T-helper 1 cell (primary cell): ENCODE results near the gene DAND5.

ENCODE experiments used
- DNase-seq, 5 donors: peaks; one replicate each; pipeline ENCODE4 v3.0.0-alpha.2; 2012 to 2020

Gene DAND5

DNA sequence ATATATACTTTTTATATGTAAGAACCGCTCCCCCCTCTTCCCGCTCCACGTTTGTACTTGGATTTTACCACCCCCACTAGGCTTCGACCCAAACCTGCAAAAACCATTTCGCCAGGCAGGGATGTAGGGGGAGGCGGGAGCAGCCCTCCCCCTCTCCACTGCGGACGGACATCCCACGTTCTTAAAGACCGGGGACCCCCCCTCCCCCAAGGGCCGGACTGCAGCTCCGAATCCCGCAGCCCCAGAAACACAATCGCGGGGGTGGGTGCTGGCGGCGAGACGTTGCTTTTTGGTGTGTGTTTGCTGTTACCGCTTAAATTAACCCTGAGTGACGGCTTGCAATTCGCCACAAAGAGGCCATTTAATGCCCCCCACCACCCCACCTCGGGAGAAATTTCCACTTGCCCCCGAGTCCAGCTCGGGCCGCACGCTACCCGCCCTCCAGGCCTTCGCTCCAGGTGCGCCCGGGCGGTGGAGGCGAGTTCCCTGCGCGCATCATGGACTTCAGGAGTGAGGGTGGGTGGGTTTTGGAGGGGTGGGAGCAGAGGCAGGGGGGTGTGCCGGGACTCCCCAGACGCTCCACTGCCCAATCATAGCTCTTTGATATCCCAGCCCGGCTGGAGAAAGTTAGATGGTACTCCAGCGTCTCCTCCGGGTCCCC, 41.7 kb downstream of the DAND5 start:
- DNase-seq = no peak

- DNase-seq = no peak
Observed at GRCh38 chr19:13011653-13012389, 42.4 kb downstream of the DAND5 start.

- DNase-seq = no peak
Observed at GRCh38 chr19:13012390-13012689, 43.0 kb downstream of the DAND5 start.

- peak in 1 of 5 donors; percentile 32 for DNase-seq
Observed at GRCh38 chr19:13012690-13013608, 43.6 kb downstream of the DAND5 start.

GRCh38 chr19:13013649-13014048, 44.3 kb downstream of the DAND5 start:
- no peak for DNase-seq

GRCh38 chr19:13014101-13014920, 44.9 kb downstream of the DAND5 start:
- no peak for DNase-seq

DNA sequence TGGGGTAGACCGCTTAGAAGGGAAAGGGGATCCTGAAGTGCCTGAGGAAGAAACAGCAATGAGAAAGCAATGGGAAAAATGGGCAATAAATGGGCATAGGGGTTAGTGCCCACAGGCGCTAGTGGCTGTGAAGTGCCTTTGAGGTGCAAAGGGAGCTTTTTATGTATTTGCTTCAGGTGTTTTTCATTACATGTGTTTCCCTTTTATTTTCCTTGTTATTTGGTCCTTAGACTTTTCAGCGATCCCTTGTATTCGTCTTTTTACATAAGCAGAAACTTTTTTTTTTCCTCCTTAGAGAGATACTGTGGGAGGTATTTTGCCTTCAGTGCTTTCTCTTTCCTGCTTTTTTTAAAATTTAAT, 45.5 kb downstream of the DAND5 start:
- no peak for DNase-seq

DNA sequence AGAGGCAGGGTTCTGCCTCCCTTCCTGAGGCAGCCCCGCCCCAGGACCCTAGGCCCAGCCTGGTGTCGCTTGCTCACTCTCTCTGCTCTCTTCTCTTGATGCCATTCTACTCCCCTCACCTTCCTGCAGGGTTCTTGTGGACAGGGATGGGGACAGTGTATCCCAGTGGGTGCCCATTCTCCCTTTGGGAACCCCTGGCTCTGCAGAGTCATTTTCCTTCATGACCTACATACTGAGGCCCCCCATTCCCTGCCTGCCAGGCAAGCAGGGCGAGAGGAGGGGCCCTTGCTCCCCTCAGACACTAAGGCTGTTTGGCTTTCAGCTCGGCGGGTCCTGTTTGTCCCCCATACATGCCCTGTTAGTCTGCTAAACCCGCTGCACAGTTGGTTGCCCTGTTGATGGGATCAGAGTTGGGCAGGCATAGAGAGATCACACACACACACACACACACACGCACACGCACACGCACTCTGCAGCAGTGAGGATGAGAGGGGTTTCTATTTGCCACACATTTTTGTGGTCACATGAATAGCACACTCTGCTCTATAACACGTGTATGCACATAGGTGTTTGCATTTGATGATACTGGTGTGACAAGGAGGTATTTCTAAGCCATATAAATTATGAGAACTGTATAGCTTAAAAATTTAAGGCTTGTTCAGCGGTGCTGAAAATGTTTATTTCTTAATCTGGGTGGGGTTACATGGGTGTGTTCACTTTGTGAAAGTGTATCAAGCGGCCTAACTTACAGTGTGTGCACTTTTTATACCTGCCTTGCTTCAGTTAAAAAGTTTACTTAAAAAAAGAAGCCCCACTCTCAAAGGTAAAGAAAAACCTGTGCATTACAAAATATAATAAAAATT, 46.2 kb downstream of the DAND5 start:
- DNase-seq = no peak

DNA sequence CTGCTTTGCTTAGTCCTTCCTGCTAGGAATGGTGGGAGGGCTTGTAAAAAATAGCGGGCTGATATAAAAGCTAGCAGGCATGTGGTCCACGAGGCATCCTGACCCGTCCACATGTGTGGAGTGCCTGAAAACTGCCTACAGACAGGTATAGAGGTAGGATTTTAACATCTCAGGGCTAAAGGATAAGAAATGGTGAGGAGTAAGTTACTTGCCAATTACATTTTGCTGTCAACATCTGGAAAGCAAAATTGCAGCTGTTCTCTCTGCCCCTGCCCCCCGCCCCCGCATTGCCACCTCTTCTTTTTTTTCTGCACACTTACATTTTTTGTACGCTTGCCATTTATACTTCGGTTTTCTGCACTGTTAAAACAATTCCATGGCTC, 46.9 kb downstream of the DAND5 start:
- DNase-seq = no peak

DNA sequence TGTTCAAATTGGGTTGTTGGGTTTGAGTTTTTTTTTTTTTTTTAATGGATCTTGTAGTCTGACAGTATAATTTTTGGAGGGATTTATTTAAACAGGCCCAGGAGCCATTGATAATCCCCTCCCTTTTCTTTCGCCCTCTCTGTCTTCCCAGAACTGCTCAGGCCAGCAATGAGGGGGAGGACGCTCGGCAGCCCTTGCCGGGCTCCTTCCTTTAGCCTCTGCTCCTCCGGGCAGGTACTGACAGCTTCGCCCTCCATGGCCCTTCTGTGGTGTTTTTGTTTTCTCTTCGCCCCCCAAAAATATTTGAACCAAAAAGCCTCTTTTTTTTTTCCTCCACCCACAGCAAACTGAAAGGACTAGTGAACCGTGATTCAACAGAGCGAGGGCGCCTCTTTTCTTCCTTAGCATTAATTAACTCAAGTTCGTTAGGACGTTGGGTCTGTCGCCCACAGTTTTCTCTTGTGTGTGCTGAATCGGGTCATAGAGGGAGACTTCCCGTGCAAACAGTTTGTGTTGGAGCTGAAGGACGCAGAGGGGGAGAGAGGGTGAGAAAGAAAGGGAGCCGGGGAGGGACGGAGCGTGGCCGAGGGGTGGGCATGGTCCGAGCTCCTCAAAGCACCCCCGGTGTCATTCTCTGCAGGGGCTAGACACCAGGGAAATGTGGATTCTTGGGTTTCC, 47.4 kb downstream of the DAND5 start:
- no peak for DNase-seq

DNA sequence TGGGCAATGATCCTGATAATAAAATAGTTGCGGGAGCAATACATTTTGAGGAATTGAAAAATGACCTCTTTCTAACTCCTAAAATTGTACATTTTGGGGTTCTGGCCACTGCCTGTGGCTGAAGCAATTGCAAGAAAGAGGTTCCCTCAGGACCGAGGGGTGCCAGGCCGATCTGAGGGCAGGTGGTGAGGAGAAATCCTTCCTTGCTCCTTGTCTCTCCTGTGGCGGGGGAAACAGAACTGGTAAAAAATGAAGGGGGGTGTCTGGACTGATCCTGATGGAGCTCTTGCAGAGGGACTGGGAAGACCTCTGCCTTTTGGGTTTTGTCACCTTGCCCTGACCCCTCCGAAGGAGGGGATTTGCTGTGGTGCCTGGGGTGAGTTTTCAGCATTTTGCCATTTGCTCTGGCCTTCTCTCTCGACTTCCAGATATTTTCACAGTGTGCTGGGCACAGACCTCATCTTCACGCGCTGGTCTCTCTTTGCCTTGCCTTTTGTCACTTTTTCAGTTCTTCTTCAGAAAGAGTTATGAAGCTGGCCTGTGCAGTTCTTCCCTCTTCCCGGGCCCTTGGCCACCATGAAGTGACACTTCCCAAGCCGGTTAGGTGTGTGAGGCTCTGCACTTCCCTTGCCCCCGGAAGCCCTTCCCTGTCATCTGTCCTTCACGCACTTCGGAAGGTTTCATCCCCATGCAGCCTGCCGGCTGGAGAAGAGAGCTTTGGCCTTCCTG, 48.1 kb downstream of the DAND5 start:
- no peak for DNase-seq

- no peak for DNase-seq
Observed at GRCh38 chr19:13018035-13018914, 48.9 kb downstream of the DAND5 start.

DNA sequence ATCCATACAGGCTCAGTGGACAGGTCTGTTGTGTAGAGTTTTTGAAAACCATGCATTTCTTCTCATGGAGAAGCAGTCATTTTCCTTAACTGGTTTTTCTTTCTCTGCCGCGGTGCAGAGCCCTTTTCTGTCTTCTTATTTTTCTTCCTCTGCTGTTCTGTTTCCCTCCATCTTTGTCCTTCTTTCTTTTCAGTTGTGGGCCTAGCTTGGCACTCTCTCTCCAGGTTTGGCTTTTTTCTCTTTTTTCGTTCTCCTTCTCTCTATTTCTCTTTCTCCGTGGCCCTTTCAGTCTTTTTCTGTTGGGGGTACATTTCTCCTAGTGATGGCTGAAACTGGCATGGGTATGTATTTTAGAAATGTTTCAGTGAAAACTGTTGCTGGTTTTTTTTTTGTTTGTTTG, 50.0 kb downstream of the DAND5 start:
- DNase-seq = no peak

DNA sequence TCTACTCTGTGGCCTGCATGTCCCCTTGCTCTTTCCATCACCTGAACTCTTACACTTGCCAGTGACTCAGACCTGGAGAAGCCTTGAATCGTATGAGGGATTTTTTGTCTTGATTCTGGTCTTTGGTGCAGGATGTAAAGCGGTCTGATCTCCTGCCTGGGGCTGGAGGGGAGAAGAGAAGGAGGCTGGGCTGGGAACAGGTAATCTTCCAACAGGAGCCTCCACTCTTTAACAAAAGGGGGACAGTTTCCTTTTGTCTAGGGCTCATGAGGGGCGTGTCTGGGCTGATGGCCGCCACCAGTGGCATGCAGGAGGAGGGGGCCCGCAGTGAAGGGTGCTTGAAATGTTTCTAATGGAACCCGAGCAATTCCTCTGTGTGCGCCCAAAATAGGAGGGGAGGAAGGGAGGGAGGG, 50.6 kb downstream of the DAND5 start:
- no peak for DNase-seq

DNA sequence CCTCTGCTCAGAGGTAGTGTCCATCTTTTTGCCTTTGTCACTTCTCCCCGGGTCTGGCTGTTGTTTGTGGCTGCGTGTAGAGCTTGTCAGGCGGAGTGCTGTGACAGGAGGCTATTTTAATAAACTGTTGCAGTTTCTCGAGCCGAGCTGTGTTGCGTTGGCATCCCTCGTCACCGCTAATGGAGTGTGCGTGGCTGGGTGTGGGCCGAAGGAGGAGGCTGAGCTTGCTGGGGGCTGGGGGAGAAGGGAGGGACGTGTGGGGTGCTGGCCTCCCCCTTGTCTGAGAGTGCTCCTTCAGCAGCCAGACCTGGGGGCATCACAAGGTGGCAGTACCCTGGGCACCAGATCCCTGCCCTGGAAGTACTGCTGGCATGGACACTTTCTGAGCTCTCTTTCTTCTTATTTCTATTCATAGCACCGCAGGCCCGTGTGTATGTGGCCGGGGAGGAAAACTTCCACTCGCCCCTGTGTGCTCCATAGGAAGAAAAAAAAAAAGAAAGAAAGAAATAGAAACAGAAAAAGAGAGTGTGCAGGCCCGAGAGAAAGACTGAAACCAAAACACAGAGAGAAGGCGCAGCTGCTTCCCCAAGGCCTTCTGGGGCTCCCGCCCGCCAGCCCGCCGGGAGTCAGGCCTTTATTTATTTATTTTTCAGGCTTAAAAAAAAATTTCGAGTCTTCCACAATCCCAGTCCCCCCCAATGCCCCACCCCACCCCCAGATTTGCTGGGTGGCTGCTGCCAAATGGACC, 52.9 kb downstream of the DAND5 start:
- no peak for DNase-seq

DNA sequence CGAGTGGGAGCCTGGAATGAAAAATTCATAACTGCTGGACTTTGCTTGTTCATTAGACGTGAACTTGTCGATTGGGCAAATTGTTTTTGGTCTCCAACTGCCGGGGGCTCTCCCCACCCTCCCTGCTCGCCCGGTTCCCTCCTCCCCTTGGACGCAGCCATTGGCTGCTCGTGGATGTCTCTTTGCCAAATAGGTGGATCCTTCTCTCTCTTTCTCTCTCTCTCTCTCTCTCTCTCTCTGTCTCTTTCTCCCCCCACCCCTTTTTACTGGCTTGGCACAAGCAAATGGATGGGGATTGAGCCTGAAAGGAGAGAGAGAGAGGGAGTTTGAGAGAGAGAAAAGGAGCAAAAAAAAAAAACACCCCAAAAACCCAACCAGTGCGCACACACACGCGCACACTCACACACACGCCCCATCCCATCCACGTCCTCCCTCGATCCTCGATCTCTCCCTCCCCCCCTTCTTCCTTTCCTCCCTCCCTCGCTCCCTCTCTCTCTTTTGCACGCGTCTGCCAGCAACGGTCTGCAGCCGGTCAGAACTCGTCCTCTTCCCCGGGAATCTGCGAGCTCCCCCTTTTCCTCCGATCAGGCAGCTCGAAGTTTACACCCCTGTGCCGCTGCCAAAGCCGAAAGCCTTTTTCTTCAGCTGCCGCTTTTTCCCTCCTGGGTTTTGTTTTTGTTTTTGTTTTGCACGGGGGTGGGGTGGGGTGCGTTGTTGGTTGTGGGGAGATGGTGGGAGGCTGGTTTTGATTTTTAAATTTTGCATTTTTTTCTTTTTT, 53.7 kb downstream of the DAND5 start:
- DNase-seq = no peak

DNA sequence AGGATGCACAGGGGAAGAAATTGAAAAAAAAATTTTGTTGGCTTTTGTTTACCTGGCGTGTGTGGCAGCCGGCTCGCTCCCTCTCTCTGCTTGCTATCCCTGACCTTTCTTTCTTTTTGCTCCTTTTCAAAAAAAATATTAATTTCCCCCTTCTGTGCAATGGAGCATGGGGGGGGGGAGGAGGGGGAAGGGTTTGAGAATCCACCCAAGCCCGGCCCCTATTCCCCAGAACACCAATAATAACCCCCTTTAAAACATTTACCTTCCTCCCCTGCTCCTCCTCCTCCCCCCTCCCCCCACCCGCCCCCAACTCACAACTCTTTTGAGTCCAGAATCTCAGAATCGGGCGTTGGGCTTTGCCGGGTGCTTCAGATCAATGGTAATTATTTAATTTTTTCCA, 54.3 kb downstream of the DAND5 start:
- DNase-seq = no peak
